ENCODE measurements around the gene LKAAEAR1.

LKAAEAR1 gene

GRCh38 chr20:64081624-64081964 lies 2.6 kb downstream of the LKAAEAR1 start:
- ATAC-seq, result no peak
- TF ChIP-seq ZNF565 (CRISPR knock-in tag; conservative IDR thresholded peaks at IDR 0.05; ENCODE audit: low read depth), result no peak
- TF ChIP-seq, protein P1, sequence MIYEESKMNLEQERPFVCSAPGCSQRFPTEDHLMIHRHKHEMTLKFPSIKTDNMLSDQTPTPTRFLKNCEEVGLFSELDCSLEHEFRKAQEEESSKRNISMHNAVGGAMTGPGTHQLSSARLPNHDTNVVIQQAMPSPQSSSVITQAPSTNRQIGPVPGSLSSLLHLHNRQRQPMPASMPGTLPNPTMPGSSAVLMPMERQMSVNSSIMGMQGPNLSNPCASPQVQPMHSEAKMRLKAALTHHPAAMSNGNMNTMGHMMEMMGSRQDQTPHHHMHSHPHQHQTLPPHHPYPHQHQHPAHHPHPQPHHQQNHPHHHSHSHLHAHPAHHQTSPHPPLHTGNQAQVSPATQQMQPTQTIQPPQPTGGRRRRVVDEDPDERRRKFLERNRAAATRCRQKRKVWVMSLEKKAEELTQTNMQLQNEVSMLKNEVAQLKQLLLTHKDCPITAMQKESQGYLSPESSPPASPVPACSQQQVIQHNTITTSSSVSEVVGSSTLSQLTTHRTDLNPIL (CRISPR knock-in tag; IDR thresholded peaks at IDR 0.05; ENCODE audit: low read depth), result no peak
- no peak for TF ChIP-seq OSR1 (CRISPR knock-in tag; IDR thresholded peaks at IDR 0.05)
- TF ChIP-seq BACH2 (CRISPR knock-in tag; IDR thresholded peaks at IDR 0.05; ENCODE audit: borderline replicate concordance), result no peak
- no peak for TF ChIP-seq ZNF8 (CRISPR knock-in tag; IDR thresholded peaks at IDR 0.05)
- no peak for TF ChIP-seq ZNF70 (CRISPR knock-in tag; IDR thresholded peaks at IDR 0.05)
- TF ChIP-seq RARB (CRISPR knock-in tag; IDR thresholded peaks at IDR 0.05), result no peak
- TF ChIP-seq CSDC2 (CRISPR knock-in tag; IDR thresholded peaks at IDR 0.05), result no peak

DNA sequence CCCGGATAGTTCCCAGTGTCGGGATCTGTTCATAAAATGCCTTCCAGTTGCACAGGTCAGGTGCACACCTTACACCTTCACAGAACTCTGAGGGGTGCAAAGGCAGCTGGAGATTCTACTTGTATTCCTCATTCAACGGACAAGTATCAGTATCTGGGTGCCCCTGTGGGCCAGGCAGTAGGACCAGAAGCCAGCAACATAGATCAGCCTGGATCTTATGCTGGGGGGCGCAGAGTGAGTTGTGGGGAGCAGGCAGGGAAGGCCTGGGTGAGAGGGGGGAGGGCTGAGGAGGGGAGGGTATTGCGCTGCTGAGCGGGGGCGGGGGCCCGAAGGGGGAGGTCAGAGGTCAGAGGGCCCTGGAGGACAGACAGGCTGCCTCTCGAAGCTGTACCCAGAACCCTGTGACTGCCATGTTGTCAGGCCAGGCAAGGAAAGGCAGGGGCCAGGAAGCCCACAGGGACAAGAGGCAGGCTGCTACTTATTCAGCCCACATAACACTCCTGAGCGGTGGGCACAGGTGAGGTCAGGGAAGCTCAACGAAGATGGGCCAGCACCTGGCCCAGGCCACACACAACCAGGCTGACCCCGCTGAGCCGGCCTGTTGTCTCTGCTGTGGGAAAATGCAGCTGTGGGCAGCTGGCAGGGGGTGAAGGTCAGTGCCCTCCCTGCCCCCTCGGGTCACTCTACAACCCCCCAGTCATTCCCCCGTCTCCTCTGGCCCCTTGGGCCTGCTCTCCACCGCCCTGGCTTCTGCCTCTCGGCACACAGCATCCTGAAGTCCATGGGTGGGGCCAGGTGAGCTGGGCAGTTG lies 3.2 kb downstream of the LKAAEAR1 start:
- TF ChIP-seq ARNTL (CRISPR knock-in tag; IDR thresholded peaks at IDR 0.05; ENCODE audit: borderline replicate concordance, low read depth), result no peak
- TF ChIP-seq, protein P2, sequence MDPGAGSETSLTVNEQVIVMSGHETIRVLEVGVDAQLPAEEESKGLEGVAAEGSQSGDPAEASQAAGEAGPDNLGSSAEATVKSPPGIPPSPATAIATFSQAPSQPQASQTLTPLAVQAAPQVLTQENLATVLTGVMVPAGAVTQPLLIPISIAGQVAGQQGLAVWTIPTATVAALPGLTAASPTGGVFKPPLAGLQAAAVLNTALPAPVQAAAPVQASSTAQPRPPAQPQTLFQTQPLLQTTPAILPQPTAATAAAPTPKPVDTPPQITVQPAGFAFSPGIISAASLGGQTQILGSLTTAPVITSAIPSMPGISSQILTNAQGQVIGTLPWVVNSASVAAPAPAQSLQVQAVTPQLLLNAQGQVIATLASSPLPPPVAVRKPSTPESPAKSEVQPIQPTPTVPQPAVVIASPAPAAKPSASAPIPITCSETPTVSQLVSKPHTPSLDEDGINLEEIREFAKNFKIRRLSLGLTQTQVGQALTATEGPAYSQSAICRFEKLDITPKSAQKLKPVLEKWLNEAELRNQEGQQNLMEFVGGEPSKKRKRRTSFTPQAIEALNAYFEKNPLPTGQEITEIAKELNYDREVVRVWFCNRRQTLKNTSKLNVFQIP (CRISPR knock-in tag; IDR thresholded peaks at IDR 0.05; ENCODE audit: borderline replicate concordance, low read depth), result no peak
- no peak for TF ChIP-seq PPARA (CRISPR knock-in tag; IDR thresholded peaks at IDR 0.05; ENCODE audit: borderline replicate concordance)
- 0 out of 3 replicates have a peak, but pooled peaks have one; percentile 1 for ATAC-seq

DNA sequence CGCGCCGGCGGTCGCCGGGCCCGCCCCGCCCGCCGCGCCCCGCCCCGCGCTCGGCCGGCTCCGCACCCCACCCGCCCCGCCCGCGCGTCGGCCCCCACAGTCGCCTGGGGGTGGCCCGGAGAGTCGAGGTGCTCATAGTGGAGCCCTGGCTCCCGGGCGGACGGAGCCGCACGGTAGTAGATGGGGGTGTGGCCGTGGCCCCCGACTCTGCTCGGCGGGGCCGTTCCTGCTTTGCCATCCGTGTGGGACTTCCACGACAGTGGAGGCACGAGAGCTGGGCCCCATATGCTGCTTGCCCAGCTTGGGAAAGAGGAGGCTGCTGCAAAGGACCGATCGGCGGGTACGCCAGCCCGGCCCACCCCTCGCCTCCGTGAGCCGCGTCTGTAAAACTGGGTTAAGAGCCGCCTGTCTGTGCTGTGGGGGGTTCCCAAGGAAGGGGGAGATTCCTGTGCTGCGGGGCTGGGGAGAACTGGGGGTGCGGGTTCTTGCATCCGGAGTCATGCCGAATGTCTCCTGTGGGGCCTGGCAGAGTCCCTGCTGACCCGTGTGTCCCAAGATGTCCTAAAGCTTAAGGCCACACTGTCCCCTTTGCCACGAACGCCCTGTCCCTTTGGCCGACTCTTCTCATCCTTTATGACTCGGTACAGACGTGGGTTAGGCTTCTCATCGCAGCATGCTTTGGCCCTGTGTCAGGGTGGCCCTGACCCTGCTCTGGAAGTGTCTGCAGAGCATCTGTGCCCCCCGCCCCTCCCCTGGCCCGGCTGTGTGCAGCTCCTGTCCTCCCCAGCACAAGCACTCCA lies 4.0 kb downstream of the LKAAEAR1 start, which contains the start of gene OPRL1:
Gene OPRL1 (plus strand): TSS at position 70 of the 800 bp plus-strand sequence. CDS start 12,639 bp downstream, outside the sequence.
- no peak; the same call in none of the 3 replicates for ATAC-seq
- no peak for TF ChIP-seq OSR1 (CRISPR knock-in tag; IDR thresholded peaks at IDR 0.05)
- TF ChIP-seq RARB (CRISPR knock-in tag; IDR thresholded peaks at IDR 0.05), result no peak
- no peak for TF ChIP-seq ISL1 (CRISPR knock-in tag; IDR thresholded peaks at IDR 0.05)
- no peak for TF ChIP-seq ZC3H10 (CRISPR knock-in tag; IDR thresholded peaks at IDR 0.05)
- no peak for TF ChIP-seq CSDC2 (CRISPR knock-in tag; IDR thresholded peaks at IDR 0.05)
- no peak for TF ChIP-seq ESRRG (CRISPR knock-in tag; IDR thresholded peaks at IDR 0.05)
- no peak for TF ChIP-seq TSHZ2 (CRISPR knock-in tag; IDR thresholded peaks at IDR 0.05)
- TF ChIP-seq BACH2 (CRISPR knock-in tag; IDR thresholded peaks at IDR 0.05; ENCODE audit: borderline replicate concordance), result no peak
- TF ChIP-seq ZNF70 (CRISPR knock-in tag; IDR thresholded peaks at IDR 0.05), result no peak
- no peak for TF ChIP-seq ARNTL (CRISPR knock-in tag; IDR thresholded peaks at IDR 0.05; ENCODE audit: borderline replicate concordance, low read depth)

- ATAC-seq, result peak; percentile 54
- TF ChIP-seq, protein P2 (CRISPR knock-in tag; IDR thresholded peaks at IDR 0.05; ENCODE audit: borderline replicate concordance, low read depth), result no peak
- TF ChIP-seq CSRNP3 (CRISPR knock-in tag; IDR thresholded peaks at IDR 0.05), result no peak
Observed at GRCh38 chr20:64079273-64080012, 4.8 kb downstream of the LKAAEAR1 start, which contains the start of gene RGS19. TSS of gene RGS19 (minus strand) at chr20:64079518. CDS start at chr20:64076886, 2,632 bp downstream.

All from SK-N-SH treated with all-trans-retinoic acid at 6 μM for 48 hours (cell line).